ENCODE data around the gene IL12RB1. TPM values are rescaled to one million over a fixed set of nuclear protein-coding genes. Genes with fewer than 3 reads are reported as not detected.
"Not testable (repeated sequence)": the region's sequence is repeated elsewhere in the genome, so short reads cannot be mapped to it uniquely, and the experiment has no call there.

The IL12RB1 gene
- total RNA-seq, 1 donor from 2014 or later = not detected

- H3K4me1 ChIP-seq = no peaks in the 10 kb centered on the region
- H3K4me3 ChIP-seq = no peak overlapping the region
- TF ChIP-seq POLR2A (IDR thresholded peaks at IDR 0.05) (no peak), CTCF (IDR thresholded peaks at IDR 0.05) (no peak), POLR2AphosphoS5 (IDR thresholded peaks at IDR 0.05; ENCODE audit: insufficient read depth in 1 of 2, low read depth in 1 of 2) (no peak)
- H3K9me3 ChIP-seq = no peaks in the 10 kb centered on the region
- H3K36me3 ChIP-seq = no peaks in the 10 kb centered on the region
- intact Hi-C loops (cut with DNase I) = no loop called here
- no peaks in the 10 kb centered on the region for H3K27me3 ChIP-seq
- peak overlapping the region; percentile 15 for H3K27ac ChIP-seq
- no peak for DNase-seq (ENCODE audit: extremely low spot score in 2 of 2)
These were observed 3.0 kb upstream of the IL12RB1 start for GRCh38 chr19:18089726-18090125.

GRCh38 chr19:18089096-18089541 is 2.4 kb upstream of the IL12RB1 start:
- H3K36me3 ChIP-seq; H3K27me3 ChIP-seq; H3K4me3 ChIP-seq; DNase-seq (ENCODE audit: extremely low spot score in 2 of 2); H3K27ac ChIP-seq; intact Hi-C loops (cut with DNase I); H3K9me3 ChIP-seq; H3K4me1 ChIP-seq: not testable (repeated sequence)

GRCh38 chr19:18085702-18086457 is 854 bp downstream of the IL12RB1 start:
- no peak for DNase-seq (ENCODE audit: extremely low spot score in 2 of 2)
- intact Hi-C loops (cut with DNase I) = no loop called here
- H3K27ac ChIP-seq = no peak overlapping the region
- no peaks in the 10 kb centered on the region for H3K36me3 ChIP-seq
- no peaks in the 10 kb centered on the region for H3K9me3 ChIP-seq
- no peaks in the 10 kb centered on the region for H3K4me1 ChIP-seq
- no peaks in the 10 kb centered on the region for H3K27me3 ChIP-seq
- TF ChIP-seq CTCF (IDR thresholded peaks at IDR 0.05) = no peak
- no peak overlapping the region for H3K4me3 ChIP-seq

GRCh38 chr19:18083929-18084684 is 2.6 kb downstream of the IL12RB1 start:
- no peaks in the 10 kb centered on the region for H3K27me3 ChIP-seq
- H3K27ac ChIP-seq = no peak overlapping the region
- no peaks in the 10 kb centered on the region for H3K4me1 ChIP-seq
- DNase-seq (ENCODE audit: extremely low spot score in 2 of 2) = no peak
- TF ChIP-seq POLR2A (IDR thresholded peaks at IDR 0.05) (no peak), POLR2AphosphoS5 (IDR thresholded peaks at IDR 0.05; ENCODE audit: insufficient read depth in 1 of 2, low read depth in 1 of 2) (no peak)
- no peaks in the 10 kb centered on the region for H3K36me3 ChIP-seq
- intact Hi-C loops (cut with DNase I) = no loop called here
- no peak overlapping the region for H3K4me3 ChIP-seq
- no peaks in the 10 kb centered on the region for H3K9me3 ChIP-seq

- Histone ChIP-seq H3K4me1 (no peaks in the 10 kb centered on the region), H3K4me3 (no peak overlapping the region), H3K9me3 (no peaks in the 10 kb centered on the region), H3K36me3 (no peaks in the 10 kb centered on the region), H3K27me3 (no peaks in the 10 kb centered on the region), H3K27ac (no peak overlapping the region)
- intact Hi-C loops (cut with DNase I) = no loop called here
- TF ChIP-seq POLR2A (IDR thresholded peaks at IDR 0.05) (no peak), POLR2AphosphoS5 (IDR thresholded peaks at IDR 0.05; ENCODE audit: insufficient read depth in 1 of 2, low read depth in 1 of 2) (no peak), CTCF (IDR thresholded peaks at IDR 0.05) (no peak)
- no peak for DNase-seq (ENCODE audit: extremely low spot score in 2 of 2)
These were observed 12.5 kb downstream of the IL12RB1 start for GRCh38 chr19:18074192-18074591.

GRCh38 chr19:18073197-18073596 is 13.5 kb downstream of the IL12RB1 start:
- TF ChIP-seq POLR2AphosphoS5 (IDR thresholded peaks at IDR 0.05; ENCODE audit: insufficient read depth in 1 of 2, low read depth in 1 of 2) (no peak), POLR2A (IDR thresholded peaks at IDR 0.05) (no peak), CTCF (IDR thresholded peaks at IDR 0.05) (no peak)
- H3K27ac ChIP-seq = no peak overlapping the region
- no peaks in the 10 kb centered on the region for H3K4me1 ChIP-seq
- H3K4me3 ChIP-seq = no peak overlapping the region
- no peak for DNase-seq (ENCODE audit: extremely low spot score in 2 of 2)
- intact Hi-C loops (cut with DNase I) = no loop called here
- no peaks in the 10 kb centered on the region for H3K27me3 ChIP-seq
- no peaks in the 10 kb centered on the region for H3K36me3 ChIP-seq
- H3K9me3 ChIP-seq = no peaks in the 10 kb centered on the region
